ENCODE measurements around the gene TCF4.
A peak's percentile ranks its signal among the peaks of the same experiment; 100 is the strongest.

Gene TCF4

GRCh38 chr18:55585065-55585919 lies 2.7 kb downstream of the TCF4 start:
- DNase-seq: no peak

GRCh38 chr18:55584201-55584600 lies 3.8 kb downstream of the TCF4 start:
- no peak for DNase-seq

- no peak for DNase-seq
Measured at GRCh38 chr18:55582325-55582724, 5.7 kb downstream of the TCF4 start.

GRCh38 chr18:55579501-55580270 lies 8.3 kb downstream of the TCF4 start:
- no peak for DNase-seq

- no peak for DNase-seq
Measured at GRCh38 chr18:55577812-55578539, 10.0 kb downstream of the TCF4 start.

GRCh38 chr18:55576001-55576400 lies 12.0 kb downstream of the TCF4 start:
- no peak for DNase-seq

- no peak for DNase-seq
Measured at GRCh38 chr18:55575066-55575465, 12.9 kb downstream of the TCF4 start.

- DNase-seq: no peak
Measured at GRCh38 chr18:55573386-55573785, 14.6 kb downstream of the TCF4 start.

GRCh38 chr18:55570966-55571365 lies 17.0 kb downstream of the TCF4 start:
- no peak for DNase-seq

GRCh38 chr18:55566456-55566935 lies 21.5 kb downstream of the TCF4 start:
- no peak for DNase-seq

- DNase-seq: no peak
Measured at GRCh38 chr18:55559739-55560138, 28.3 kb downstream of the TCF4 start.

- no peak for DNase-seq
Measured at GRCh38 chr18:55557211-55557610, 30.8 kb downstream of the TCF4 start.

GRCh38 chr18:55555395-55556027 lies 32.5 kb downstream of the TCF4 start:
- no peak for DNase-seq

GRCh38 chr18:55552526-55553189 lies 35.3 kb downstream of the TCF4 start:
- peak; percentile 72 for DNase-seq

GRCh38 chr18:55551227-55551626 lies 36.8 kb downstream of the TCF4 start:
- no peak for DNase-seq

GRCh38 chr18:55550471-55550870 lies 37.5 kb downstream of the TCF4 start:
- DNase-seq: no peak

GRCh38 chr18:55549474-55550104 lies 38.4 kb downstream of the TCF4 start:
- no peak for DNase-seq

GRCh38 chr18:55547705-55548056 lies 40.3 kb downstream of the TCF4 start:
- DNase-seq: no peak

GRCh38 chr18:55546851-55547704 lies 40.9 kb downstream of the TCF4 start:
- no peak for DNase-seq

GRCh38 chr18:55544014-55544413 lies 44.0 kb downstream of the TCF4 start:
- no peak for DNase-seq
